ENCODE measurements around the gene KHDRBS1. TPM values are rescaled to one million over a fixed set of nuclear protein-coding genes. Genes with fewer than 3 reads are reported as not detected.
A peak's percentile ranks its signal among the peaks of the same experiment; 100 is the strongest.
"Not testable (repeated sequence)": the region's sequence is repeated elsewhere in the genome, so short reads cannot be mapped to it uniquely, and the experiment has no call there.

Gene KHDRBS1
- polyA plus RNA-seq, 4 donors: 258 to 297 (median 282) TPM

DNA sequence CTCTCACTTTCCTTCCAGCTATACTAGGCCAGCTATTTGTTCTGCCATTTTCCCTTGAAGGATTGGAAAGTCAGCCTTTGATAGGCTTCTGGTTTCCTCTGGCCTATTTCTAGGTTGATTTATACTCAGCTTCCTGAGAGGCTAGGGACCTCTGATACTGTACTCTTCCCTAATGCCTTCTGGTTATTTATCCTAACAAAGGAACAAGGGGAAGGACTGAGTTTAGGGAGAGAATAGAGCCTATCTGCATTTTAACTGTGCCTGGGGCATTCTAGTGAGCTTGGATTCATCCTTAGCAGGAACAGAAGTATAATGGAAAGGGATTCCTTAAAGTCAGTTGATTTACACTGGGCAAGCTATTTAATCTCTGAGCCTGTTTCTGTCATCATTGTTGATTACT is 47.2 kb downstream of the KHDRBS1 start:
- DNase-seq (ENCODE audit: low read depth in 4 of 4, low spot score in 3 of 4): no peak

GRCh38 chr1:32062867-32063230 is 49.2 kb downstream of the KHDRBS1 start:
- no peak for DNase-seq (ENCODE audit: low read depth in 4 of 4, low spot score in 3 of 4)

DNA sequence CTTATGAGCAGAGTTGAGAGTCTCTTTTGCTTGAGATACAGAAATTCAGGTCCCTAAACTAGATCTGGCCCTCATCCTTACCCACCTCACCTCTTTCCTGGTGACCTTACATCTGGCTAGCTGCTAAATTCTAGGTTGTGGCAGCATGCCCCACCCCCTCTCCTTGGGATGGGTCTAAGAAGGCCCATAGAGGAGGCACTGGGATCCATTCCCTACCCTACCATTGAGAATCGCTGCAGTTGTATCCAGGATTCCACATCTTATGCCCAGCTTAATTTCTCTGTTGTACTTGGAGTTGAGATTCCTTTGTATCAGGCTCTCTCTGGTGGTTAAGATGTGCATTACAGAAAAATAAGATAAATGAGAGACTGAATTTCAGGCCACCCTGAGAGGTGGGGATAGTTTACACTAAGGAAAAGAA is 49.6 kb downstream of the KHDRBS1 start:
- DNase-seq (ENCODE audit: low read depth in 4 of 4, low spot score in 3 of 4): peak in 1 of 4 donors; percentile 43

- not testable (repeated sequence) for DNase-seq (ENCODE audit: low read depth in 4 of 4, low spot score in 3 of 4)
These were observed 52.2 kb downstream of the KHDRBS1 start for GRCh38 chr1:32065613-32066488.

- no peak for DNase-seq (ENCODE audit: low read depth in 4 of 4, low spot score in 3 of 4)
These were observed 52.8 kb downstream of the KHDRBS1 start for GRCh38 chr1:32066489-32066873.

DNA sequence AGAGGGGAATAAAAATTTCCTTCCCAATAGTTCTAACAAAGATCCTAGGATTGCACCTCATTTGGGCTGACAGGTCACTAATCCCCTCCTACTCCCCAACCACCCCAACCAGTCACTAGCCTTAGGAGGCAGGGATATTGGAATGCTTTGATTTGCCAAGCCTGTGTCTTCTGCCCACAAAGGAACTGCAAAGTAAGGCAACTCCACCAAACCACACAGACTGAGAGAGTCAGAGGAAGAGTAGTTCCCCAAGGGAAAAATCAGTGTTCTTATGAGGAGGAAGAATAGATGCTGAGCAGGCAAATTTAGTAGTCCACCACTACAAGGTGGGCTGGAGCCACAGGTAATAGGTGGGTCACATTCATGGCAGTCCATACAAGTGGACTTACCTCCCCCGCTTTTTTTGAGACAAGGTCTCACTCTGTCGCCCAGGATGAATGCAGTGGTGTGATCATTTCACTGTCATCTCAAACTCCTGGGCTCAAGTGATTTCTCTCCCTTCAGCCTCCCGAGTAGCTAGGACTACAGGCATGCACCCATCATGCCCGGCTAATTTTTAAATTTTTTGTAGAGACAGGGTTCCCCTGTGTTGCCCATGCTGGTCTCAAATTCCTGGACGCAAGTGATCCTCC is 55.4 kb downstream of the KHDRBS1 start:
- no peak for DNase-seq (ENCODE audit: low read depth in 4 of 4, low spot score in 3 of 4)

GRCh38 chr1:32071758-32072621 is 58.3 kb downstream of the KHDRBS1 start:
- no peak for DNase-seq (ENCODE audit: low read depth in 4 of 4, low spot score in 3 of 4)

GRCh38 chr1:32072622-32073298 is 59.1 kb downstream of the KHDRBS1 start, which contains the start of gene TMEM39B:
TSS of gene TMEM39B (plus strand) at chr1:32072939. CDS start at chr1:32073048, 109 bp downstream.
- peak; percentile 89 to 97 (median 92) for DNase-seq (ENCODE audit: low read depth in 4 of 4, low spot score in 3 of 4)

GRCh38 chr1:32073299-32074229 is 59.9 kb downstream of the KHDRBS1 start:
- DNase-seq (ENCODE audit: low read depth in 4 of 4, low spot score in 3 of 4): peak in 3 of 4 donors; percentile 83 to 91 (median 89)

GRCh38 chr1:32074841-32075240 is 61.2 kb downstream of the KHDRBS1 start:
- DNase-seq (ENCODE audit: low read depth in 4 of 4, low spot score in 3 of 4): no peak

DNA sequence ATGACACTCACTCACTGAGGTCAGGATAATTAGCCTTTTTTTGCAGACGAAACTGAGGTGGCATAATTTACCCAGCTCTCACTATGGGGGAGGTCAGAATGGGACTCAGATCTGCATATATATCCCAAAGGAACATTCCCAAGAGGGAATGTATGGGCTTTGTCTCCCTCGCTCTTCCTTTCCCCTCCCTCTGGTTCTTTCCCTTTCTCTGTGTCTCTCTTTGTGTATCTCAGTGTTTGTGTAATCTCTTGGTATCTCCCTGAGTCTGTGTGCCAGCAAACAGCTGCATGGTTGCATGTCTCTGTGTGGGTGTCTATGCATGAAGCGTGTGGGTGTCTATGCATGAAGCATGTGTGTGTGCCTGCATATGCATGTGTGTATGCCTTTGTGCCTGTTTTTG is 63.8 kb downstream of the KHDRBS1 start:
- DNase-seq (ENCODE audit: low read depth in 4 of 4, low spot score in 3 of 4): no peak

DNA sequence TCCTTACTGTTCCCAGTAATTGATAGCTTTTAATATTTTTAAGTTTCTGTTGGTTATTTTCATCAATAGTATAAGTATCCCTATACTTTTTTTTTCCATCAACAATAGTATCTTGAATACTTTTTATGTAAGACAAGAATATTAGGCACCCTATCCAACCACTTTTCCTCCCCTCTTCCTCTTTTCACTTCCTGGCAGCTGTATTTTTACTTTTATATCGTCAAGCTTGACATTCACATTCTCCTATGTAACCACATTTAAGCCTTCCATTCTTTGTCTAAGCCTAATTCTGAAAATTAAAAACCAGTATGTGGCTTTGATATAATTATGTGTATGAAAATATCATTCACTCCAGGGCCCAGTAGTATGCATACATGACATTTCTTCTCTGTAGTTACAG is 68.4 kb downstream of the KHDRBS1 start:
- DNase-seq (ENCODE audit: low read depth in 4 of 4, low spot score in 3 of 4): no peak

DNA sequence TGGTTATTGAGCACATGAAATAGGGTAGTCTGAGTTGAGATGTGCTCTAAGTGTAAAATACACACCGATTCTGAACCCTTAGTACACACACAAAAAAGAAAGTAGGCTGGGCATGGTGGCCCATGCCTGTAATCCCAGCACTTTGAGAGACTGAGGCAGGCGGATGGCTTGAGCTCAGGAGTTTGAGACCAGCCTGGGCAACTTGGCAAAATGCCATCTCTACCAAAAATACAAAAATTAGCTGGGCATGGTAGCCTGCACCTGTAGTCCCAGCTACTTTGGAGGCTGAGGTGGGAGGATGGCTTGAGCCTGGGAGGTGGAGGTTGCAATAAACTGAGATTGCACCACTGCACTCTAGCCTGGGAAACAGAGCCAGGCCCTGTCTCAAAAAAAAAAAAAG is 72.7 kb downstream of the KHDRBS1 start:
- not testable (repeated sequence) for DNase-seq (ENCODE audit: low read depth in 4 of 4, low spot score in 3 of 4)

DNA sequence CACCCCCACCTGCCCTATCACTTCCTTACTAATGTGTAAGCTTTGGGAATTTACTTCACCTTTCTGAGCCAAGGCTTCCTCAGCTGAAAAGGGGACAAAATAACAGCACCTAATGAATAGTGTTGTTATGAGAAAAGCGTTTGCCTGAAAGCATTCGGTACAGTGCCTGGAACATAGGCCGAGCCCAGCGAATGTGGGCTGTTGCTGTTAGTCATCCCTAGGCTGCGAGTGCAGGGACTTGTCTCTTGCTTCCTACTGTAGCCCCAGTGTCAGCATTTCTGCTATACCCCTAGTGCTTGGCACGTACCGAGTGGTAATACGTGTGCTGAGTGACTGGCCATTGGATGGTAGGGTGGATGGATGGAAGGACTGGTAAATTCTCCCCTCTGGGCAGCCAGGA is 77.5 kb downstream of the KHDRBS1 start:
- DNase-seq (ENCODE audit: low read depth in 4 of 4, low spot score in 3 of 4): no peak

GRCh38 chr1:32091591-32091990 is 77.9 kb downstream of the KHDRBS1 start:
- DNase-seq (ENCODE audit: low read depth in 4 of 4, low spot score in 3 of 4): no peak
